OCI-LY3 (cell line): ENCODE measurements around the gene FOXF2.

Experiments used
- H2AFZ ChIP-seq: fragments of 200-600, 300-600 bp; shearing (Covaris generic); 2 replicates; pipeline ENCODE4 v1.6.0; 2014; ENCODE audit warnings: antibody characterized with exemption, low read depth, low read length
- H3K27ac ChIP-seq: fragments of 200-600, 300-600 bp; sonication (generic); 2 replicates; pipeline ENCODE4 v1.5.1; 2014; ENCODE audit warnings: mild to moderate bottlenecking, low read length, moderate library complexity, mixed read lengths
- H3K27me3 ChIP-seq: fragments of 200-600, 300-600 bp; sonication (generic); 2 replicates; pipeline ENCODE4 v1.6.1; 2014; ENCODE audit warnings: low read depth, low read length, mixed read lengths
- H3K36me3 ChIP-seq: fragments of 200-600, 300-600 bp; sonication (generic); replicated peaks from 2 replicates; pipeline ENCODE3; 2014; ENCODE audit warnings: low read depth, low read length, mixed read lengths
- H3K4me1 ChIP-seq: fragments of 300-600, 200-600 bp; sonication (generic); 2 replicates; pipeline ENCODE4 v1.6.1; 2014; ENCODE audit warnings: low read length, mixed read lengths
- H3K4me2 ChIP-seq: fragments of 200-600, 300-600 bp; sonication (generic); 2 replicates; pipeline ENCODE4 v1.6.1; 2014; ENCODE audit warnings: low read length, mixed read lengths
- H3K4me3 ChIP-seq: fragments of 300-600, 200-600 bp; sonication (generic); 2 replicates; pipeline ENCODE4 v1.5.1; 2014; ENCODE audit warnings: antibody characterized with exemption, mild to moderate bottlenecking, low read length, moderate library complexity
- H3K79me2 ChIP-seq: fragments of 300-600, 200-600 bp; shearing (Covaris generic); 2 replicates; pipeline ENCODE4 v1.6.1; 2014; ENCODE audit warnings: mild to moderate bottlenecking, low read length, mixed read lengths
- H3K9ac ChIP-seq: fragments of 300-600, 200-600 bp; shearing (Covaris generic); 2 replicates; pipeline ENCODE4 v1.6.0; 2014; ENCODE audit warnings: mild to moderate bottlenecking, low read length, moderate library complexity
- H3K9me3 ChIP-seq: fragments of 200-600, 300-600 bp; shearing (Covaris generic); 2 replicates; pipeline ENCODE4 v1.6.1; 2014; ENCODE audit warnings: low read length, mixed read lengths; ENCODE audit not compliant: insufficient read depth
- H4K20me1 ChIP-seq: fragments of 200-600, 300-600 bp; sonication (generic); 2 replicates; pipeline ENCODE4 v1.6.1; 2016; ENCODE audit warnings: low read length, mixed read lengths; ENCODE audit not compliant: insufficient read depth
- EZH2phosphoT487 ChIP-seq: fragments of 200-600 bp; shearing (Covaris generic); IDR thresholded peaks from 2 replicates; pipeline ENCODE4 v1.6.1; 2018; ENCODE audit warnings: antibody characterized with exemption, mixed run types, low read depth
- TF ChIP-seq, protein P1 (sequence below): fragments of 200-600, 300-600 bp; sonication (generic); IDR thresholded peaks from 2 replicates; pipeline ENCODE4 v1.5.1; 2014; ENCODE audit warnings: antibody characterized with exemption, low read length, low read depth

FOXF2 gene

DNA sequence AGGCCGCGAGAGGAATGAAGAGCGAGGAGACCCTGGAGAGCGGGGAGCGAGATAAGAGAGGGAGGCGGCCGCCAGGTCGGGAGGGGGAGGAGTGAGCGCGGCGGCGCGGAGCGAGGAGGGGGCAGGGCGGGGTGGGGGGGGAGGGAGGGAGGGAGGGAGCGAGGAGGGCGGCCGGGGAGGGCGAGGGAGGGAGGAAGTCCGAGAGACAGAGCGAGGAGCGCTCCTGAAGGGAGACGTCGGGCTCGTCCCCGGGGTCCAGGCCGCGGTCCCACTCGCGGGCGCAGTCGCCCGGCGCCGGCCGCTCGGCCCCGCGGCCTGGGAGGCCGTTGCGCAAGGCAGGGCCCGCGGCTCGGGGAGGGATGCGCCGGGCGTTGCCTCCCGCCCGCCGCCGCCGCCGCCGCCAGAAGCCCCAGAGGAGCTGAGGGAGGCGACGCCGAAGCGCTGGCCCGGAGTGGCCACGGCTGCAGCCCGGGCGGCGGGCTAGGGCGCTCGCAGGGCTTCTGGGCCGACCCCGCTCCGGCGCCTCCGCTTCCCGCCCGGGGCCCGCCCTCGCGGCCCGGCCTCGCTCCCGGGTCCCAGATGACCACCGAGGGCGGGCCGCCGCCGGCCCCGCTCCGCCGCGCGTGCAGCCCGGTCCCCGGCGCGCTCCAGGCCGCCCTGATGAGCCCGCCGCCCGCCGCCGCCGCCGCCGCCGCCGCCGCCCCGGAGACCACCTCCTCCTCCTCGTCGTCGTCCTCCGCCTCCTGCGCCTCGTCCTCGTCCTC, at the start of gene FOXF2:
Gene FOXF2 (plus strand): TSS at position 208 of the 764 bp plus-strand sequence. CDS start 372 bp downstream, at position 580.
- H3K4me3 ChIP-seq, result no peak within 1 kb of the TSS
- H2AFZ ChIP-seq, result no peak within 1 kb of the TSS
- H3K9me3 ChIP-seq, result no peaks in the 10 kb centered on the region
- H3K4me1 ChIP-seq, result no peaks in the 10 kb centered on the region
- TF ChIP-seq, protein P1, sequence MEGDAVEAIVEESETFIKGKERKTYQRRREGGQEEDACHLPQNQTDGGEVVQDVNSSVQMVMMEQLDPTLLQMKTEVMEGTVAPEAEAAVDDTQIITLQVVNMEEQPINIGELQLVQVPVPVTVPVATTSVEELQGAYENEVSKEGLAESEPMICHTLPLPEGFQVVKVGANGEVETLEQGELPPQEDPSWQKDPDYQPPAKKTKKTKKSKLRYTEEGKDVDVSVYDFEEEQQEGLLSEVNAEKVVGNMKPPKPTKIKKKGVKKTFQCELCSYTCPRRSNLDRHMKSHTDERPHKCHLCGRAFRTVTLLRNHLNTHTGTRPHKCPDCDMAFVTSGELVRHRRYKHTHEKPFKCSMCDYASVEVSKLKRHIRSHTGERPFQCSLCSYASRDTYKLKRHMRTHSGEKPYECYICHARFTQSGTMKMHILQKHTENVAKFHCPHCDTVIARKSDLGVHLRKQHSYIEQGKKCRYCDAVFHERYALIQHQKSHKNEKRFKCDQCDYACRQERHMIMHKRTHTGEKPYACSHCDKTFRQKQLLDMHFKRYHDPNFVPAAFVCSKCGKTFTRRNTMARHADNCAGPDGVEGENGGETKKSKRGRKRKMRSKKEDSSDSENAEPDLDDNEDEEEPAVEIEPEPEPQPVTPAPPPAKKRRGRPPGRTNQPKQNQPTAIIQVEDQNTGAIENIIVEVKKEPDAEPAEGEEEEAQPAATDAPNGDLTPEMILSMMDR, result no peak
- no peak for TF ChIP-seq EZH2phosphoT487
- no peaks in the 10 kb centered on the region for H3K36me3 ChIP-seq
- H3K4me2 ChIP-seq, result no peak within 1 kb of the TSS
- H3K27me3 ChIP-seq, result no peaks in the 10 kb centered on the region
- no peak within 1 kb of the TSS for H3K9ac ChIP-seq
- H3K27ac ChIP-seq, result no peak within 1 kb of the TSS
- no peaks in the 10 kb centered on the region for H3K79me2 ChIP-seq
- H4K20me1 ChIP-seq, result no peaks in the 10 kb centered on the region

DNA sequence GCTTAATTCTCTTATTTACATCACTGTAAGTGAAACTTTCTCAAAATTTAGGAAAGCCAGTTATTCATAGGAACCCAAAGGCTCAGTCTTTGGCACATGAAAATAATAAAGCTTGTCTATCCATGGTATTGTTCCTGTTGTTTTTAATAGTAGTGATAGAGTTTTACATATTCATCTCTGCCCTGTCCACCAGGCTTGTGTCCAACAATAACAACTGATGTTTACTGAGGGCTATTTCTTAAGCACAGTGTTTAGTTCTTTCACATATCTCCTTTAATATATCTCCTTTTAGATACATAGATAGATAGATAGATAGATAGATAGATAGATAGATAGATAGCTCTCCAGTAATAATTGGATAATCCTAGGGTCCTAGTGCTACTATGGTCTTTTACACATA, 43.3 kb upstream of the FOXF2 start:
- Histone ChIP-seq H4K20me1 (no peaks in the 10 kb centered on the region), H3K27ac (no peak overlapping the region)

DNA sequence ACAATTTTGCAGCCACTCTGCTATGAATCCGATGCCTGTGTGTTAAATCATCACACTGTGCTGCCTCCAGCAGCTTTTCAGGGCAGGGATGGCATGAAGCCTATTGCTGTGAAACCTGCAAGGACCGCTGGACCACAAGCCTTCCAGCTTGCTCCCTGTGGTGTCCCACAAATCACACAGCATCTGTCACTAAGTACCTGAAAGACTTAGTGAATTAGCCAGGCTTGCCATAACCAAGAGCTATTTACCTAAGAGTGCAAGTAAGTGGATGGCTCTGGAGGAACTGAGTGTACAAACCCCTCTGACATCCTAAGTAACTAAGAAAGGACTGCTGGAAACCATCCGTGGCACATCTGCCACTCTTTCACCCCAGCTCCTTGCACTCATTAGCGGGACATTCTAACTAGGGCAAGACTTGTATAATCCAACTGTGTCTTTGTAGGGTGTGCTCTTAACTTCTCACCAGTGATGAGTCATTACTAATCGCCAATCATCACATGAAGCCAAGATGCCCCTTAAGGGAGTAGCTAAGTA, 42.8 kb upstream of the FOXF2 start:
- Histone ChIP-seq H3K4me3 (no peak overlapping the region), H3K27me3 (peaks cover 2% of the 10 kb centered on the region; the same call in 1 of the 2 replicates), H3K9me3 (no peaks in the 10 kb centered on the region), H3K9ac (no peak overlapping the region), H3K36me3 (no peaks in the 10 kb centered on the region), H2AFZ (no peak overlapping the region), H3K27ac (no peak overlapping the region), H3K79me2 (no peaks in the 10 kb centered on the region), H3K4me1 (no peaks in the 10 kb centered on the region), H3K4me2 (no peak overlapping the region), H4K20me1 (no peaks in the 10 kb centered on the region)
- TF ChIP-seq, protein P1, result no peak
- no peak for TF ChIP-seq EZH2phosphoT487

More for the DNA sequence above, 43.3 kb upstream of the FOXF2 start:
- no peak overlapping the region for H3K4me3 ChIP-seq
- no peak overlapping the region for H2AFZ ChIP-seq
- no peaks in the 10 kb centered on the region for H3K36me3 ChIP-seq
- no peak overlapping the region for H3K4me2 ChIP-seq
- H3K9me3 ChIP-seq, result no peaks in the 10 kb centered on the region
- H3K79me2 ChIP-seq, result no peaks in the 10 kb centered on the region
- peaks cover 2% of the 10 kb centered on the region; the same call in 1 of the 2 replicates for H3K27me3 ChIP-seq
- H3K4me1 ChIP-seq, result no peaks in the 10 kb centered on the region
- no peak overlapping the region for H3K9ac ChIP-seq
- no peak for TF ChIP-seq EZH2phosphoT487
- TF ChIP-seq, protein P1, result no peak

DNA sequence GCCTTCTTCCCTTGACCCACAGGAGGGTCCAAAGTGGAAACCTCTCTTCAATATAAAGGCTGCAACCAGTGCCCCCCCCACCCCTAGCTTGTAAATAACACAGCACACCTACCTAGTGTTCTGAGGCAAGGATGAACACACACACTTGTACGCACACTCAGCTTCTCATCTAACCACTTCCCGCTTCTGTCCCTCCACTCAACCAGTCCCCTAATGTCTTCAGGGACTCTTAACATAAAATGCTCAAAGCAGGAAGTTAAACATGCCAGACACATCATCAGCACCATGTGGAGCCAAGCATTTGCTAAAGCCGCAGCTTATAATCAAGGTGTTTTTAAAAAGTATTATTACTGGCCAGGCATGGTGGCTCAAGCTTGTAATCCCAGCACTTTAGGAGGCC, 42.2 kb upstream of the FOXF2 start:
- H3K79me2 ChIP-seq, result no peaks in the 10 kb centered on the region
- H3K4me3 ChIP-seq, result no peak overlapping the region
- TF ChIP-seq, protein P1, result no peak
- no peak for TF ChIP-seq EZH2phosphoT487
- H3K9ac ChIP-seq, result no peak overlapping the region
- H3K4me1 ChIP-seq, result no peaks in the 10 kb centered on the region
- H3K27ac ChIP-seq, result no peak overlapping the region
- no peak overlapping the region for H2AFZ ChIP-seq
- H3K4me2 ChIP-seq, result no peak overlapping the region
- no peaks in the 10 kb centered on the region for H3K9me3 ChIP-seq
- H3K27me3 ChIP-seq, result peaks cover 2% of the 10 kb centered on the region; the same call in 1 of the 2 replicates
- H4K20me1 ChIP-seq, result no peaks in the 10 kb centered on the region
- H3K36me3 ChIP-seq, result no peaks in the 10 kb centered on the region
